GM12878 (cell line): ENCODE measurements around the gene KIAA1671. TPM values are rescaled to one million over a fixed set of nuclear protein-coding genes. Genes with fewer than 3 reads are reported as not detected.
A peak's percentile ranks its signal among the peaks of the same experiment; 100 is the strongest.

Experiments used
- ATAC-seq: fragments of 200-7000 bp; cut with Tn5 transposase; 3 replicates; pipeline ENCODE4 v1.9.1; 2020; ENCODE audit warnings: mild to moderate bottlenecking, moderate library complexity
- BruUV-seq: library from RNA; stranded (reverse); fragments of 400-500 nt; replicated peaks from 2 replicates; lab custom pipeline; 2021; lab: Mats Ljungman, UMichigan
- CTCF ChIA-PET: fragments of 300-600 bp; sonication (Branson Sonifier 250); formaldehyde crosslinking; extraction: SDS; loops from one replicate; lab custom pipeline; 2021; ENCODE audit warnings: inconsistent platforms; lab: Yijun Ruan, JAX
- POLR2A ChIA-PET: fragments of 350-600 bp; formaldehyde crosslinking; extraction: SDS; loops from one replicate; lab custom pipeline; 2021; ENCODE audit warnings: inconsistent platforms; lab: Charles Lee
- RAD21 ChIA-PET: fragments of 300-600 bp; sonication (Branson Sonifier 250); formaldehyde crosslinking; loops from one replicate; lab custom pipeline; 2023; ENCODE audit warnings: antibody characterized with exemption; ENCODE audit not compliant: unreplicated experiment; lab: Charles Lee
- SMC1A ChIA-PET: fragments of 300-600 bp; sonication (Branson Sonifier 250); formaldehyde crosslinking; loops from one replicate; lab custom pipeline; 2023; ENCODE audit not compliant: unreplicated experiment, uncharacterized antibody; lab: Charles Lee
- DNase-seq: peaks from one replicate; pipeline ENCODE4 v3.0.0-alpha.2; 2011; ENCODE audit warnings: low read depth, low spot score
- FAIRE-seq: peaks from 3 replicates; lab custom pipeline; 2011; peaks lifted over from hg19 to GRCh38; lab: Jason Lieb, UNC
- H2AFZ ChIP-seq: 2 replicates; pipeline ENCODE4 v1.6.0; 2011; ENCODE audit warnings: low read depth, low read length, control low read depth; ENCODE audit not compliant: control insufficient read depth
- H3K27ac ChIP-seq: 2 replicates; pipeline ENCODE4 v1.5.1; 2011; ENCODE audit warnings: control low read depth; ENCODE audit not compliant: control insufficient read depth, insufficient read depth
- H3K27me3 ChIP-seq, 2 experiments: replicated peaks in 1 of 2; 2 replicates each; pipeline versions ENCODE4 v1.6.0 to v1.6.1; 2011; ENCODE audit warnings: low read length in 1 of 2; ENCODE audit not compliant: control insufficient read depth in 2 of 2, insufficient read depth in 2 of 2
- H3K36me3 ChIP-seq, 2 experiments: 2 replicates each; pipeline ENCODE4 v1.5.1; 2011; ENCODE audit warnings: low read length in 1 of 2; ENCODE audit not compliant: control insufficient read depth in 2 of 2, insufficient read depth in 2 of 2
- H3K4me1 ChIP-seq: 2 replicates; pipeline ENCODE4 v1.6.1; 2011; ENCODE audit warnings: mild to moderate bottlenecking, low read length, moderate library complexity, mixed read lengths; ENCODE audit not compliant: control insufficient read depth, insufficient read depth
- H3K4me2 ChIP-seq: 2 replicates; pipeline ENCODE4 v1.6.0; 2011; ENCODE audit warnings: control low read depth; ENCODE audit not compliant: control insufficient read depth, insufficient read depth
- H3K4me3 ChIP-seq: fragments of 200-600 bp; sonication (generic); 2 replicates; pipeline ENCODE4 v1.5.1; 2016
- H3K79me2 ChIP-seq: 2 replicates; pipeline ENCODE4 v1.6.0; 2011; ENCODE audit warnings: low read length; ENCODE audit not compliant: control insufficient read depth, insufficient read depth
- H3K9ac ChIP-seq: 2 replicates; pipeline ENCODE4 v1.8.0; 2011; ENCODE audit warnings: low read length, control low read depth, mixed read lengths; ENCODE audit not compliant: control insufficient read depth, insufficient read depth
- H3K9me3 ChIP-seq: replicated peaks from 3 replicates; pipeline ENCODE4 v1.5.1; 2011; ENCODE audit warnings: mild to moderate bottlenecking, low read length; ENCODE audit not compliant: control insufficient read depth, insufficient read depth
- H4K20me1 ChIP-seq: 2 replicates; pipeline ENCODE4 v1.6.0; 2011; ENCODE audit not compliant: control insufficient read depth, insufficient read depth
- CBFB ChIP-seq: IDR thresholded peaks from 2 replicates; pipeline ENCODE4 v1.6.1; 2016; ENCODE audit warnings: antibody characterized with exemption, low read depth
- CBX5 ChIP-seq: sonication (generic); IDR thresholded peaks from 2 replicates; pipeline ENCODE4 v1.6.1; 2016; ENCODE audit warnings: low read depth, moderate library complexity, mild to moderate bottlenecking, inconsistent platforms
- CHD1 ChIP-seq: IDR thresholded peaks from 2 replicates; pipeline ENCODE4 v1.6.1; 2012; ENCODE audit warnings: low read depth, low read length, improper control_type of control experiment
- FOXK2 ChIP-seq: fragments of 450-650 bp; IDR thresholded peaks from 2 replicates; pipeline ENCODE4 v1.6.1; 2017; ENCODE audit warnings: mild to moderate bottlenecking, moderate library complexity
- IRF4 ChIP-seq: IDR thresholded peaks from 2 replicates; pipeline ENCODE4 v1.6.1; 2011; ENCODE audit warnings: low read depth, low read length
- JUNB ChIP-seq: IDR thresholded peaks from 2 replicates; pipeline ENCODE4 v1.6.1; 2016; ENCODE audit warnings: antibody characterized with exemption, mild to moderate bottlenecking
- NFYB ChIP-seq: IDR thresholded peaks from 2 replicates; pipeline ENCODE4 v1.6.1; 2011; ENCODE audit warnings: low read depth, mild to moderate bottlenecking, low read length, improper control_type of control experiment, moderate library complexity; ENCODE audit not compliant: insufficient read depth
- RAD21 ChIP-seq: IDR thresholded peaks from 2 replicates; pipeline ENCODE4 v1.6.1; 2011; ENCODE audit warnings: mild to moderate bottlenecking, low read depth, low read length, moderate library complexity; ENCODE audit not compliant: insufficient read depth
- RBBP5 ChIP-seq: fragments of 200-600 bp; sonication (generic); conservative IDR thresholded peaks from 2 replicates; pipeline ENCODE4 v1.6.1; 2016
- SMAD5 ChIP-seq: IDR thresholded peaks from 2 replicates; pipeline ENCODE4 v1.6.1; 2016; ENCODE audit warnings: antibody characterized with exemption, low read depth
- SMARCA5 ChIP-seq: fragments of 450-650 bp; IDR thresholded peaks from 2 replicates; pipeline ENCODE4 v1.6.1; 2017; ENCODE audit warnings: mild to moderate bottlenecking
- SMC3 ChIP-seq: IDR thresholded peaks from 2 replicates; pipeline ENCODE4 v1.6.1; 2011; ENCODE audit warnings: low read length, improper control_type of control experiment, borderline replicate concordance
- YY1 ChIP-seq: IDR thresholded peaks from 2 replicates; pipeline ENCODE4 v1.6.1; 2011; ENCODE audit warnings: low read depth, mild to moderate bottlenecking, low read length
- ZBED1 ChIP-seq: IDR thresholded peaks from 2 replicates; pipeline ENCODE4 v1.6.1; 2016; ENCODE audit warnings: borderline replicate concordance
- ZSCAN29 ChIP-seq: fragments of 450-650 bp; IDR thresholded peaks from 2 replicates; pipeline ENCODE4 v1.6.1; 2017; ENCODE audit warnings: mild to moderate bottlenecking, moderate library complexity
- WGBS: methylation state at CpG from one replicate; pipeline ENCODE4 v1.1.6; 2016; ENCODE audit warnings: low lambda C conversion rate; ENCODE audit not compliant: insufficient replicate concordance, insufficient coverage; ENCODE audit errors: missing lambda C conversion rate; 5-methylcytosine and 5-hydroxymethylcytosine counted together
- in situ Hi-C: fragments of 300-500 bp; cut with MboI; formaldehyde crosslinking; loops from 9 replicates; pipeline ENCODE4 v1.14.3; 2018; ENCODE audit warnings: mixed read lengths
- intact Hi-C: fragments of 100-400 bp; cut with micrococcal nuclease; formaldehyde crosslinking; loops from one replicate; pipeline ENCODE4 v1.14.2; 2022; ENCODE audit not compliant: unreplicated experiment
- polyA plus RNA-seq, 11 experiments: library from polyadenylated mRNA; depleted of rRNA in 4 of 11; unstranded in 6 of 11; stranded (reverse) in 5 of 11; fragments of >200 nt; fragmentation: Nextera tagmentation in 4 of 11; fragmentation: Illumina TruSeq in 1 of 11; extraction: Ambion mirVana in 4 of 11; extraction: Trizol in 1 of 11; gene quantifications; 1 replicate in 1 of 11; 2 replicates in 10 of 11; pipeline versions ENCODE4 v1.2.1 to v1.2.3, GENCODE V29; 2011 to 2016; ENCODE audit warnings: inconsistent platforms in 2 of 11, missing spikeins in 2 of 11, low read depth in 1 of 11
- total RNA-seq, 4 experiments: library from RNA; depleted of rRNA in 3 of 4; stranded (reverse); fragments of >200 nt in 3 of 4; fragmentation: Illumina TruSeq in 1 of 4; extraction: Trizol in 1 of 4; gene quantifications; 2 replicates each; pipeline versions ENCODE4 v1.2.1 to v1.2.3, GENCODE V29; 2013 to 2021
- TF ChIP-seq, protein P1 (sequence below), 3 experiments: IDR thresholded peaks in 2 of 3; conservative IDR thresholded peaks in 1 of 3; 2 replicates each; pipeline ENCODE4 v1.5.1; 2011; ENCODE audit warnings: low read depth in 3 of 3, low read length in 3 of 3, mild to moderate bottlenecking in 3 of 3, control low read depth in 2 of 3, moderate library complexity in 2 of 3, inconsistent platforms in 1 of 3, mixed read lengths in 1 of 3; ENCODE audit not compliant: control insufficient read depth in 2 of 3, insufficient read depth in 1 of 3; ENCODE audit errors: extremely low read depth in 1 of 3
- TF ChIP-seq, protein P2 (sequence below): fragments of 450-650 bp; IDR thresholded peaks from 2 replicates; pipeline ENCODE4 v1.6.1; 2014; ENCODE audit warnings: mild to moderate bottlenecking

KIAA1671 gene
- total and polyA plus RNA-seq, 10 of the 15 experiments (the other 5 are each of a cell fraction or from before 2014, with no cell fraction given): 0.05 to 2.7 (median 0.33) TPM

DNA sequence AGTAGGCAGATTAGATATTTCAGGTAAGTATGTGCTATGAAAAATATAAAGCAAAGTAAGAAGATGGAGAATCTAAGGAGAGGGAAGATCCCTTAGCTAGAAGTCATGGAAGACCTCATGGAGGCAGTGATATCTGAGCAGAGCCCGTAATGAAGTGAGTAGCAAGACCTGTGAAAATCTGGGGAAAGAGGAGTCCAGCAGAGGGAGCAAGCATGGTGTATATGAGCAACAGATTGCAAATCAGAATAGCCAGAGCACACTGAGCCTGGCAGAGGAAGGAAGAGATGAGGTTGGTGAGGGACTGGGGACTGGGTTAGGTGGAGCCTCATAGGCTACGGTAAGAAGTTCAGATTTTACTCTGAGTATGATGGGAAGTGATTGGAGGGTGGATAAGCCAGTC lies 15.4 kb upstream of the KIAA1671 start (continued):
- TF ChIP-seq, protein P1, sequence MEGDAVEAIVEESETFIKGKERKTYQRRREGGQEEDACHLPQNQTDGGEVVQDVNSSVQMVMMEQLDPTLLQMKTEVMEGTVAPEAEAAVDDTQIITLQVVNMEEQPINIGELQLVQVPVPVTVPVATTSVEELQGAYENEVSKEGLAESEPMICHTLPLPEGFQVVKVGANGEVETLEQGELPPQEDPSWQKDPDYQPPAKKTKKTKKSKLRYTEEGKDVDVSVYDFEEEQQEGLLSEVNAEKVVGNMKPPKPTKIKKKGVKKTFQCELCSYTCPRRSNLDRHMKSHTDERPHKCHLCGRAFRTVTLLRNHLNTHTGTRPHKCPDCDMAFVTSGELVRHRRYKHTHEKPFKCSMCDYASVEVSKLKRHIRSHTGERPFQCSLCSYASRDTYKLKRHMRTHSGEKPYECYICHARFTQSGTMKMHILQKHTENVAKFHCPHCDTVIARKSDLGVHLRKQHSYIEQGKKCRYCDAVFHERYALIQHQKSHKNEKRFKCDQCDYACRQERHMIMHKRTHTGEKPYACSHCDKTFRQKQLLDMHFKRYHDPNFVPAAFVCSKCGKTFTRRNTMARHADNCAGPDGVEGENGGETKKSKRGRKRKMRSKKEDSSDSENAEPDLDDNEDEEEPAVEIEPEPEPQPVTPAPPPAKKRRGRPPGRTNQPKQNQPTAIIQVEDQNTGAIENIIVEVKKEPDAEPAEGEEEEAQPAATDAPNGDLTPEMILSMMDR (IDR thresholded peaks at IDR 0.05 in 2 of 3, conservative IDR thresholded peaks at IDR 0.05 in 1 of 3; ENCODE audit: control insufficient read depth in 2 of 3, extremely low read depth in 1 of 3, insufficient read depth in 1 of 3, low read depth in 3 of 3, low read length in 3 of 3): peak; percentile 8 to 36 (median 20); a peak in 3 of 6 replicates
- TF ChIP-seq CBX5 (no peak), CBFB (no peak), SMAD5 (no peak), ZBED1 (no peak), NFYB (no peak)

DNA sequence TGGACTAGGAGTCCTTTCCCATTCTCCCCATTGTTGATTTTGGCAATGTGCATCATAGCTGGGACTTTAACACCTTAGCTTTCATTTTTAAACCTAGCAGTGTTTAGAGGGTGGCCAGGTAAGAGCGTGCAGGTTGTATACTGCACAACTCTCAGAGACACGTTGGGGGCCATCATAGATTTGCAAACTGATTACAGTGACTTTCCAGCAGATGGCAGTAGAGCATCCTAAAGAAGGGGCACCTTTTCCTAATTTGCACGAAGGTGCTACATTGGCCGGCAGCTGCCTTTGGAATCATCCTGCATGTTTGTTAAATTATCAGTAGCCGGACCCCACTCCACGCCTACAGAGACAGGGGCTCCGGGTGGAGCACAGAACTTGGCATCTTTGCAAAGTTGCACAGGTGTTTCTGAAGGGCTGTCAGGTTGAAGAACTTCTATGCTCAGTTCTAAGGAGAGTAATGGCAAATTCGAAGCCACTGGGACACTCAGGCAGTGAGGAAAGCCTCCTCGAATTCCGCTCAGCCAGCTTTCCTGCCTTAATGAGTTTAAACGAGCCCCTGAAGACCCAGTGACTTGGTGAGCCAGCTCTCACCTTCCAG lies 13.7 kb upstream of the KIAA1671 start:
- DNase-seq (no peak), ATAC-seq (peak; percentile 76)
- Histone ChIP-seq H3K4me1 (no peaks in the 10 kb centered on the region), H3K9ac (no peak overlapping the region), H3K27ac (no peak overlapping the region), H3K9me3 (no peaks in the 10 kb centered on the region)
- SMC1A ChIA-PET: interaction anchor here (0.8 to 3.5 kb wide), 3 partner anchors 10 to 113 kb away, joined by 4 to 34 read pairs (median 4); no protein-coding TSS in a partner anchor
- TF ChIP-seq CHD1: no peak
- peak; percentile 67 for TF ChIP-seq RAD21
- no peak for TF ChIP-seq JUNB
- TF ChIP-seq RBBP5: no peak
- no peak for TF ChIP-seq ZSCAN29
- TF ChIP-seq, protein P2, sequence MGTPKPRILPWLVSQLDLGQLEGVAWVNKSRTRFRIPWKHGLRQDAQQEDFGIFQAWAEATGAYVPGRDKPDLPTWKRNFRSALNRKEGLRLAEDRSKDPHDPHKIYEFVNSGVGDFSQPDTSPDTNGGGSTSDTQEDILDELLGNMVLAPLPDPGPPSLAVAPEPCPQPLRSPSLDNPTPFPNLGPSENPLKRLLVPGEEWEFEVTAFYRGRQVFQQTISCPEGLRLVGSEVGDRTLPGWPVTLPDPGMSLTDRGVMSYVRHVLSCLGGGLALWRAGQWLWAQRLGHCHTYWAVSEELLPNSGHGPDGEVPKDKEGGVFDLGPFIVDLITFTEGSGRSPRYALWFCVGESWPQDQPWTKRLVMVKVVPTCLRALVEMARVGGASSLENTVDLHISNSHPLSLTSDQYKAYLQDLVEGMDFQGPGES: no peak
- TF ChIP-seq YY1: peak; percentile 79
- peak; percentile 69 for TF ChIP-seq SMC3
- TF ChIP-seq IRF4: no peak
- TF ChIP-seq SMARCA5: peak; percentile 73
- TF ChIP-seq, protein P1 (IDR thresholded peaks at IDR 0.05 in 2 of 3, conservative IDR thresholded peaks at IDR 0.05 in 1 of 3; ENCODE audit: control insufficient read depth in 2 of 3, extremely low read depth in 1 of 3, insufficient read depth in 1 of 3, low read depth in 3 of 3, low read length in 3 of 3): peak; percentile 65 to 75 (median 74)
- no peak for TF ChIP-seq FOXK2
- TF ChIP-seq, all 136 proteins: peak for 5
- no TSS peak for BruUV-seq
- 4% methylated on average over 11 of the region's 11 CpGs for WGBS
- intact Hi-C loops (loop anchor here (1.0 kb wide), 1 partner anchor 109 kb away; no protein-coding TSS in a partner anchor), in situ Hi-C loops (no loop called here)
- peak; percentile 90 for FAIRE-seq
- no peaks in the 10 kb centered on the region for H3K79me2 ChIP-seq
- no peak overlapping the region for H2AFZ ChIP-seq
- POLR2A ChIA-PET: no interaction called here
- RAD21 ChIA-PET: interaction anchor here (1.0 to 3.5 kb wide), 4 partner anchors 110 to 119 kb away, joined by 3 to 26 read pairs (median 3); no protein-coding TSS in a partner anchor
- CTCF ChIA-PET: interaction anchor here (0.7 to 4.0 kb wide), 11 partner anchors 11 to 861 kb away, joined by 3 to 80 read pairs (median 5); no protein-coding TSS in a partner anchor
- no peaks in the 10 kb centered on the region for H4K20me1 ChIP-seq
- H3K36me3 ChIP-seq: no peaks in the 10 kb centered on the region
- no peaks in the 10 kb centered on the region; a peak in 1 of 4 replicates for H3K27me3 ChIP-seq
- H3K4me2 ChIP-seq: no peak overlapping the region
- H3K4me3 ChIP-seq: no peak overlapping the region
